HG02623 (cell line): Measurements from ENCODE around the gene MAMDC2.
"Not testable (repeated sequence)": the region's sequence is repeated elsewhere in the genome, so short reads cannot be mapped to it uniquely, and the experiment has no call there.

Experiments
- ATAC-seq: cut with Tn5 transposase; IDR thresholded peaks from one replicate; pipeline ENCODE4 v1.9.1; 2021; ENCODE audit warnings: moderate library complexity; ENCODE audit not compliant: unreplicated experiment

Gene MAMDC2

DNA sequence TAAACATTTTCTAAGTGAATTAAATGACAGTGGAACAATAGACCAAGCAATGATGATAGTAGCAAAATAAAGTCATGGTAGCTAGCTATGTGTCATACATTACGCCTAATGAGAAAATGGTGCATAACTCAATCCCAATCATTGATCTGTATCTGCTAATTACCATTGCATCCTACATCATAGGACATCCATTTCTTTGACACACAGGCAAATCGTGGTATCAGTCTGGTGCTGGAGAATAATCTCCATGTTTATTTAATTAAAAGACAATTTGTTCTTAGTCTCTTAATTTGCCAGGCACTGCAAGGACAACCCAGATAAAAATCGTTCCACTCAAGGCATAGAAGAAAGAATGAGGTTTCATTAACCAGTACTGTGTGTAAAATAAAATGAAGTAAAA lies 125.6 kb downstream of the MAMDC2 start:
- no peak for ATAC-seq

DNA sequence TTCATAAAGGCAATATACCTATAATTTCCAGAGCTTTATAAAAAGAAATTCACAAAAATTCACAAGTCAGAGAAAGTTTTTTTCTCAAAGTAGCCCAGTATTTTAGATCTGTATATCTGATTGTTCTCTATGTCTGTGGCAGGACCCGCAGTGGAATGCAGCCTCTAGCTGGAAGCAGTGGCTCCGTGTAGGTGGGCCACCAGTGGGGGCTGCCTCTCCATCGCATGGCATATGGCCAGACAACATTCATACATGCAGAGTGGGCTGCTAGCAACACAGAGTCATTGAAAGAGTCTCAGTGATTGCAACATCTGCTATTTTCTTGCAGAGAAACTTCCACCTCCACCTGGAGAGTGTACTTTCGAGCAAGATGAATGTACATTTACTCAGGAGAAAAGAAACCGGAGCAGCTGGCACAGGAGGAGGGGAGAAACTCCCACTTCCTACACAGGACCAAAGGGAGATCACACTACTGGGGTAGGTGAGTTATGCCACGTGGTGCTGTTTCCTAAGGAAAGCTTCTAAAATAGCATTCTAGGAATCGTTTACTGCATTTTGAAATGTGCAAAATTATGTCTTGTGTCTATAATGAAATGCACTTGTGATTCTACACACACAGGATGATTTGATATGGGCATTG lies 126.6 kb downstream of the MAMDC2 start:
- no peak for ATAC-seq

DNA sequence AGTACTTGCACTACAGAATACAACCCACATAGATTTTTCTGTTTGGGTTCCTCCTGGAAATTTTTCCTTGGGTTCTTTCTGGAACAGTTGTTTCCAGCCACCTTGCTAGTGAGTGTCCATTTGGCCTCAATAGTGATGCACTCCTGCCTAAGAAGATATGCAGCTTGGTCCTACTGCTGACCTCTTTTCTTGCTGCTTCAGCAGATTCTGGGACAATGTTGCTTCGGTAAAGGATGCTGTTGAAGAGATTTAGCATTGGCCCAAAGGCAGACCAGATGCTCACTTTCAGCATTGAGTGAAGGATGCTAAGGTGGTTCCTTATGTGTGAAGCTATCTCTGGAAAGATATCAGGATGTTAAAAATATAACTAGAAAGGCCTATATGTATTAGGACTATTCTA lies 128.9 kb downstream of the MAMDC2 start:
- ATAC-seq = no peak

DNA sequence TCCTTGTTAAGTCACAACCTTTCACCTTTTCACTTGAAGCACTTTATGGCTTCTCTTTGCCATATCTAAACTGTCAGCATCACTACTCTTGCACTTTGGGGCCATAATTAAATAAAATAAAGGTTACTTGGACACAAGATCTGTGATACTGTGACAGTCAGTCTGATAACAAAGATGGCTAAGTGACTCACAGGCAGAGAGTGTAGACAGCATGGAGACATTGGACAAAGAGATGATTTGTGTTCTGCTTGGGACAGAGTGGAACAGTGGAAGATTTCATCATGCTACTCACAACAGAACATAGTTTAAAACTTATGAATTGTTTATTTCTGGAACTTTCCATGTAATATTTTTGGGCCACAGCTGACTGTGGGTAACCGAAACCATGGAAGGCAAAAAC lies 133.5 kb downstream of the MAMDC2 start:
- no peak for ATAC-seq

DNA sequence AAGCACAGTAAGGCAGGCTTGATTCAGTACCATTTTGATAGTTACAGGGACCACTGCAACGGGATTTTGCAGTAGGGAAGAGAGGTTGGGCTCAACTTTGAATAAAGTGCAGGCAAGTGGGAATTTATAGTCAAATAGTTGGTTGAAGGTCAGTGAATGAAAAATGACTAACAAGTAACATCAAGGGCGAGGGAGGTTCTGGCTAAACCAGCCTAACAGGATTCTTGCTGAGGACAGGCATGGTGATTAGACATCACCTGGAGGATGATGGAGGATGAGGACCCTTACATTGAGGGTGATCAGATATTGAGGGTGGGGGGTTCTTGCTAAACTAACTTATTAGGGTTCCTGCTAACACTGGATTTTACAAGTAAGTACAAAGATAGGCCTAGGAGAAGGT lies 149.1 kb downstream of the MAMDC2 start:
- ATAC-seq = no peak

DNA sequence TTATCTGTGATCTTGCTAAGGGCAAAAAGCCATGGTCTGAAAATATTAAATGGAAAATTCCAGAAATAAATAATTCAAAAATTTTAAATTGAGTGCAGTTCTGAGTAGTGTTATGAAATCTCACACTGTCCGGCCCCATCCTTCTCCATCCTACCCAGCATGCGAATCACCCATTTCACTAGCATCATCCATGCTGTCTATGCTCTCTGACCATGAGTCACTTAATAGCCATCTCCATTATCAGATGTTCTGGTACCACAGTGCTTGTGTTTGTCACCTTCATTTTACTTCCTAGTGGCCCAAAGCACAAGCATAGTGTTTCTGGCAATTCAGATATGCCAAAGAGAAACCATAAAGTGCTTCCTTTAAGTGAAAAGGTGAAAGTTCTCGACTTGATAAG lies 151.8 kb downstream of the MAMDC2 start:
- ATAC-seq = no peak

DNA sequence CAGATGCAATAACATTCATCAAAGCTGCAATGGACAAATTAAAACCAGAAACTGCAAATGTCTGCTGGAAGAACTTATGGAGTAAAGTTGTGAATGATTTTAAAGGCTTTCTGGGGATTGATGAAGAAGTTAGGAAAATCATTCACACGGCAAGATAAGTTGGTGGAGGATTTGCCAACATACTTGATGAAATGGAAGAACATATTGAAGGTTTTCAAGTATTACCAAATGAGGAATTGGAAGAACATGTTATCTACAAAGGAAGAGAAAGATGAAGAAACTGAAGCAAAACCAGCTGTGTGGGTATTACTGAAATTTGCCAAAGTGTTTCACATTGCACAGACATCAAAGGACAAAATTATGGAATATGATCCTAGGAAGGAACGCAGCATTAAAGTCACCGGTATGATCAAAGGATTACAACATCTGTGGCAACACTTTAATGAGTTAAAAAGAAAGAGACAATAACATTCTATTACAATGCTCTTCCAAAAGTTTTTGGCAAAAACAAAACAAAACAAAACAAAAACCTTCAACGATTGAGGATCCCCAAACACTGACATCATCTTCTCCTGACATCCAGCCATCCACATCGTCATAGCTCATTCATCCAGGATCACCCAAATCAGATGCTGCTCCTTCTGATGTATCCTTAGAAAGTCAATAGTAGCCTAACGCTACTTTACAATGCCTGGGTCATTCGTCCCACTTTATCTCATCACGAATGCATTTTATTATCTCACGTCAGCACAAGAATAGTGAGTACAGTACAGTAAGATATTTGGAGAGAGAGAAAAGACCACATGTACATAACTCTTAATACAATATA lies 153.8 kb downstream of the MAMDC2 start:
- no peak for ATAC-seq

DNA sequence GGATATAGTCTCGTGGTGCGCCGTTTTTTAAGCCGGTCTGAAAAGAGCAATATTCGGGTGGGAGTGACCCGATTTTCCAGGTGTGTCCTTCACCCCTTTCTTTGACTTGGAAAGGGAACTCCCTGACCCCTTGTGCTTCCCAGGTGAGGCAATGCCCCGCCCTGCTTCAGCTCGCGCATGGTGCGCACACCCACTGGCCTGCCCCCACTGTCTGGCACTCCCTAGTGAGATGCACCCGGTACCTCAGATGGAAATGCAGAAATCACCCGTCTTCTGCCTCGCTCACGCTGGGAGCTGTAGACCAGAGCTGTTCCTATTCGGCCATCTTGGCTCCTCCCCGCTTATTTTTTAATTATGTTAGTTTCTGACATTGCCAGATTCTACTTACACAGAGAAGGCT lies 161.1 kb downstream of the MAMDC2 start:
- ATAC-seq = not testable (repeated sequence)

DNA sequence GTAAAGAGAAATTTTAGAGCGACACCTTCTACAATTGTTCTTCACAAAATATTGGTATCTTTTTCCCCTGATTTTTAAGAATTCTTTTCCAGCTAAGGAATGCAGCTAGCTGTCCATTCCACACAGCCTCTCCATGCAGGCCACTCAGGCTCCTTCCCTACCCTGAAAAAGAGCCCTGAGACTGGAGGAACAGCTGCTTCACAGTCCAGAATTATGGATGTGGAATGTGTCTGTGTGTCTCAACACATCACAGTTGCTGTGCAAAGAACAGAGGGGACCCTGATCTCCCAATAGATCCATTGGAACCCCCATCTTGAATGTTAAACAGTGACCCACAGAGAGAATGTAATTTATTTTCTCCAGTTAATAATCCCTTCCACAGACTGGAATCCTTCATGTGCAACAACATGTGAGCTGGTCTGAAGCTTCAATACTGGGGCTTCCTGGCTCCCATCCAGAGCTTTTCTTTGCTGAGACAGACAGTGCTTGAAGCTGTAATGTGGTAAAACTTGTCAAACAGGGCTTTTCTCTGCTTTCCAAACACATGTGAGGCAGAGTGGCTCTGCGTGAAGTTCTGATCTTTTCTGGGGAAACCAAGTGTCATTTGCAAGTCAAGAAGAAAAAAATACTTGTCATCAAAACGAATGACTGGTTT lies 161.8 kb downstream of the MAMDC2 start:
- ATAC-seq = no peak

DNA sequence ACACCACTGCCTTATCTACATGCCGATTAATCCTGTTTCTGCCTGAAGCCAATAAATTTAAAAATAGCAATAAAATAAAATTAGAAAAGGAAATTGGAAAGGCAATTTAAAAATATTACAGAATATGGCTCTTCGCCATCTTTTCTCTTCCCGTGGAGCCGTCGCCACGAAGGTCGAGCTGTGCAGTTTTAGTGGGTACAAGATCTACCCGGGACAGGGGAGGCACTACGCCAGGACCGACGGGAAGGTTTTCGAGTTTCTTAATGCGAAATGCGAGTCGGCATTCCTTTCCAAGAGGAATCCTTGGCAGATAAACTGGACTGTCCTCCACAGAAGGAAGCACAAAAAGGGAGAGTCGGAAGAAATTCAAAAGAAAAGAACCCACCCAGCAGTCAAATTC lies 173.4 kb downstream of the MAMDC2 start:
- ATAC-seq = no peak

DNA sequence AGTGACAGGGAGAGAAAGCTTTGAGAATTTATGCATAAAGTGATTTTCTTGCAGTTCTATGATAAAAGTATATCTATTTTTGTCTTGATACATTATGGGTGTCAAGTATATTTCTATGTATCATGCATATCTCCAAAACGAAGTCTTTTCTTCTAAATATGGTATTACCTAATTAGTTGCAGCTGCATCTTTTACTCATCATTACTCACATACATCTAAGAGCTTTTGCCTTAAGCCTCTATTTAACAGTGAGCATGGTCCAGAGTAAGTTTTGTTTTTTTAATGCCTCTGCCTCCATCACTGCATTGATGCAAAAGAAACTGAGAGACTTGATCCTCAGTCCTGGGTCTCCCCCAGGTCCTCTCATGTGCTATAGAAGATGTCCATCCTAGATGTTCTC lies 175.1 kb downstream of the MAMDC2 start:
- no peak for ATAC-seq

DNA sequence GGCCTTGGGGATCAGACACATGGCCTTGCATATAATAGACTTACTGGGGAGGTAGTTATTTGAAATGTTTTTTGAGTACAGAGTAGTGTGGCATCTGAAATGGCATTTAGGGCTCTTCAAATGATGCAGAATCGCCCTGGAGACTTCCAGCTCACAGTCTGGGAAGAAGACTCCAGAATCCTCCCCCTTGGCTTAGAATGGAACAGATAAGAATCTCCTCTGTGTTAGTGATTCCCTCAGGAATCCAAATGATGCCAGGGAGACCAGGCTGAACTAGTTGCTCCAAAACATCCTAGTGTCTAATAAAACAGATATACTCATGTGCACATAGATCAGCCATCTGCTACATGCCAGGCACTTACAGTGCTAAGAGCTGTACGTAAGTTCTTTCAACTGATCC lies 176.6 kb downstream of the MAMDC2 start:
- no peak for ATAC-seq

DNA sequence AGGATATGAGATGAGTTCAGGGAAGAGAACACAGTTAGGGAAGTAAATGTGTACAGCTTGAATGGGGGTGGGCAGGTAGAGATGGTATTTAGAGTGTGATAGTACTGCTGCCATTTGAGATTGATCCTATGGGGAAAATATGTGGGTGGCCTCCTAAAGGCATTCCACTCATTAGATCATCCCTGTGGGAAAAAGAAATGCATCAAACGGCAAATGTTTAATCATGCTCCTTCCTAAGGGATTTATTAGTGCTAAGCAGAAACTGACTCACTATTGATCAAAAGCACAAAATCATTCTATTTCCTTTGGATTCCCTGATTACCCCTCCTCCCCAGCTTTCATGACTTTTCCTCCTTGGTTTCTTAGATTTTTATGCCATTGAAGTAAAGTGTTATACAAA lies 178.7 kb downstream of the MAMDC2 start:
- ATAC-seq = no peak

DNA sequence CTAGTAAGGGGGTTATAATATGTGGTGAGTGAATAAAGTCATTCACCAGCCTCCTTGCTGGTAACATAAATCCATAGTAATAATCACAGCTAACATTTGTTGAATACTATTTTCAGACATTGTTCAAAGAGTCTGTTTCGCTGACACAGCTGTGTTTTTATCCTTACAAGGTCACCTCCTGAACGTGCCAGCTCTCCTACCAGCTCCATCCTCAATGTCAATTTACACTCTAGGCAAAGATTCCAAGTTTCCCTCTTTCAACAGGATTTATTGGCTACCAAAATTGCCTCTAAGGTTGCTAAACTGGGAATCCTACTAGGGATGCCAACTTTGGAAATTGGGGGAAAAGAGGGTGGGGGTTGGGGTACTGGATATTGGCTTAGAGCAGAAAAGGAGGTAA lies 184.5 kb downstream of the MAMDC2 start:
- no peak for ATAC-seq

DNA sequence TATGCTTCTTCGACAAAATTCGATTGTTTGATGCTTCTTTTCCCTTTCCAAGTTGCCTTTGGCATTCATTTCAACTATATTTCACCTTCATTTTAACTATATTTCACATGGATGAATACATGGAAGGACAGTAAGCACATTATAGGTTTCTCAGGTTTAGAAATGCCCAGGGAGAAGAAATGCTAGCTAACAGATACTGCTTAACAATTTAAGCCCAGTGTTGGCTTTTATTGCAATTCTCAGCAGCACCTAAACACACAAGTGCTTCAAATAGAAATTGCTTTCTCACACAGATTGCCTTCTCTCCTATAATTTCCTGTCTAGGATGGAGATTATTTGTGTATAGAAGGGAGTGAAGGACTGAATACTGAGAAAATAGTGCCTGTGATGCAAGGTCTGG lies 185.0 kb downstream of the MAMDC2 start:
- ATAC-seq = no peak

DNA sequence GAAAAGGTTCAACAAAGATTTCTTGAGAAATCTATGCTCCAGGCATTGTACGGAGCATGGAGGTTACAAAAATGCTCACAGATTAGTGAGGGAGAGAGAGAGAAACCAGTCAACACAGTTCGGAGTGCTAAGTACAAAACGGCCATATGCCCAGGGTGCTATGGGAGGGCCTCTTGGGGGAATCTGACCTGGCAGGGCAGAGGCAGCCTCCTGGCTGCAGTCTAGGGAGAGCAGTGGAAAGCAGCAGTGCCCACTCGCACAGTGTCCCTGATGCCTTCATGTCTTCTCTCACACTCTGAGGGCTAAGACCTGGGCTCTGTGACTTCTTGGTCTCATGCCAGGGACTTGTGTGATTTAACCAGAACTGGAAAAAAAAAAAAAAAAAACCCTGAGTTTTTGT lies 185.4 kb downstream of the MAMDC2 start:
- no peak for ATAC-seq

DNA sequence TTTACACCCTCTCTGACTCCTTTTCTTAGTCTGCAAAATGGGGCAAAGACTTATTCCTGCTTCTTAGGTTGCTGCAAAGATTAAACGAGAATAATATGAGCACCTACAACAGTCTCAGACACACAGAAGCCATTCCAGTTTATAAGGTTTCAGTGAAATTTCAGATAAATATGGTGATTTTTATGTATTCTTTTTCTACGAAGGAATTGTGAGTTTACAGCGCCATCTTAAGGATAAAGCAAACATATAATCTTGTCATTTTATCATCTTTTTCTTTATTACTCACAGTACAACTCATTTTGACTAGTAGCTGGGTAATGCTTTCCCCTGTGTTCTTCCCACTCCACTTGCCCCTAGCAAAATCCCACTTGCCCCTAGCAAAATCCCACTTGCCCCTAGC lies 185.9 kb downstream of the MAMDC2 start:
- ATAC-seq = no peak

DNA sequence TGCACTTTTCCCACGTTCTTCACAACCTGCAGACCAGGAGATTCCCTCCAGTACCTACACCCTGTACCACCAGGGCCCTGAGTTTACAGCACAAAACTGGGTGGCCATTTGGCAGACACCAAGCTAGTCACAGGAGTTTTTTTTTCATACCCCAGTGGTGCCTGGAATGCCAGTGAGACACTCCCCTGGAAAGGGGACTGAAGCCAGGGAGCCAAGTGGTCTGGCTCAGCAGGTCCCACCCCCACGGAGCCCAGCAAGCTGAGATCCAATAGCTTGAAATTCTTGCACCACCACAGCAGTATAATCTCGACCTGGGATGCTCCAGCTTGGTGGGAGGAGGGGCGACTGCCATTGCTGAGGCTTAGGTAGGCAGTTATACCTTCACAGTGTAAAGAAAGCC lies 188.8 kb downstream of the MAMDC2 start:
- ATAC-seq = no peak

DNA sequence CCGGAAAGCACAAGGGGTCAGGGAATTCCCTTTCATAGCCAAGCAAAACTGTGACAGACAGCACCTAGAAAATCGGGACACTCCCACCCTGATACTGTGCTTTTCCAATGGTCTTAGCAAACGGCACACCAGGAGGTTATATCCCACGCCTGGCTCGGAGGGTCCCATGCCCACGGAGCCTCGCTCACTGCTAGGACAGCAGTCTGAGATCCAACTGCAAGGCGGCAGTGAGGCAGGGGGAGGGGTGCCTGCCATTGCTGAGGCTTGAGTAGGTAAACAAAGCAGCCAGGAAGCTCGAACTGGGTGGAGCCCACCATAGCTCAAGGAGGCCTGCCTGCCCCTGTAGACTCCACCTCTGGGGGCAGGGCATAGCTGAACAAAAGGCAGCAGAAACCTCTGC lies 190.6 kb downstream of the MAMDC2 start:
- not testable (repeated sequence) for ATAC-seq

DNA sequence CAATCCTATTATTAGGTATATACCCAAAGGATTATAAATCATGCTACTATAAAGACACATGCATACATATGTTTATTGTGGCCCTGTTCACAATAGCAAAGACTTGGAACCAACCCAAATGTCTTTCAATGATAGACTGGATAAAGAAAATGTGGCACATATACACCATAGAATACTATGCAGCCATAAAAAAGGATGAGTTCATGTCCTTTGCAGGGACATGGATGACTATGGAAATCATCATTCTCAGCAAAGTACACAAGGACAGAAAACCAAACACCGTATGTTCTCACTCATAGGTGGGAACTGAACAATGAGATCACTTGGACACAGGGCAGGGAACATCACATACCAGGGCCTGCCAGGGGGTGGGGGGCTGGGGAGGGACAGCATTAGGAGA lies 202.3 kb downstream of the MAMDC2 start:
- not testable (repeated sequence) for ATAC-seq

DNA sequence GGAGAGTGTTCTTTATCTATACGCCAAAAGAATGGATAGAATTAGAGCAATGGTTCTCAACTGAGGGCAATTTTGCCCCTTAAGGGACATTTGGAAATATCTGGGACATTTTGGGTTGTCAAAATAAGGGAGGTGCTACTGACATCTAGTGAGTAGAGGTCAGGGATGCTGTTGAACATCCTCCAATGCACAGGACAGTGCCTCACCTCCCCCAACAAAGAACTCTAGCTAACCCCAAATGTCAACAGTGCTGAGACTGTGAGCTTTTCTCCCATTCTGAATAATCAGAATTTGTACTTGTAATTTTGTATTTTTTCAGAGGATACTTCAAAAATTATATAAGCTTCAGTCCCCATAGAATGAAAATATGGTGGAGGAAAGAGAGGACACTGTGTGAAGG lies 206.6 kb downstream of the MAMDC2 start:
- ATAC-seq = no peak

DNA sequence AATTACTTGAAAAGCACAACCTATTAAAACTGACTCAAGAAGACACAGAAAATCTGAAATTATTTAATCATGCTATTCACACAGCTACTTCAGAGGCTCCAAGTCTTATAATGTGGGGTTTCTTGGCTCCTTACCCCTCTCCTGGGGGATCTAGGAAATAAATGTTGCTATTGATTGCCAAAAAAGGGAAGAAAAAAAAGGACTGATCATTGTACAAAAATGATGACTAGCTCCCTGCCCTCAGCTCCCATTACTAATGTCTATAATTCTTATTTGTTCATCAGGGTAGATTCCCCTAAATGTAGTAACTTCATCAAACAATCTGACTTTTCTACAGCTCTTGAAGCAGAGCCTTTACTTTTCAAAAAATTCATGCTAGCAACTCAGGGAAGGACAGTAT lies 211.8 kb downstream of the MAMDC2 start:
- ATAC-seq = no peak
